GM19372 (cell line): ENCODE data around the gene MOV10.
"Not testable (repeated sequence)": the region's sequence is repeated elsewhere in the genome, so short reads cannot be mapped to it uniquely, and the experiment has no call there.

Experiments
- ATAC-seq: cut with Tn5 transposase; IDR thresholded peaks from one replicate; pipeline ENCODE4 v1.9.1; 2021; ENCODE audit warnings: mild to moderate bottlenecking, low read depth, moderate library complexity; ENCODE audit not compliant: unreplicated experiment

Gene MOV10

GRCh38 chr1:112711670-112712069 is 37.2 kb downstream of the MOV10 start:
- ATAC-seq: no peak

GRCh38 chr1:112712191-112712590 is 37.7 kb downstream of the MOV10 start:
- ATAC-seq: no peak

- ATAC-seq: no peak
Measured at GRCh38 chr1:112712701-112713128, 38.3 kb downstream of the MOV10 start.

GRCh38 chr1:112713466-112714312 is 39.2 kb downstream of the MOV10 start:
- ATAC-seq: peak; percentile 19

- no peak for ATAC-seq
Measured at GRCh38 chr1:112714313-112715263, 40.1 kb downstream of the MOV10 start.

GRCh38 chr1:112715264-112716053 is 41.0 kb downstream of the MOV10 start, which contains the start of gene PPM1J:
PPM1J (minus strand) TSS chr1:112715332; CDS start chr1:112715301, 31 bp downstream.
- peak; percentile 80 for ATAC-seq

GRCh38 chr1:112716133-112716720 is 41.8 kb downstream of the MOV10 start:
- no peak for ATAC-seq

- no peak for ATAC-seq
Measured at GRCh38 chr1:112717263-112717873, 42.9 kb downstream of the MOV10 start.

GRCh38 chr1:112718691-112719418 is 44.4 kb downstream of the MOV10 start:
- ATAC-seq: no peak

- ATAC-seq: no peak
Measured at GRCh38 chr1:112719706-112720105, 45.2 kb downstream of the MOV10 start.

GRCh38 chr1:112720800-112721199 is 46.3 kb downstream of the MOV10 start:
- no peak for ATAC-seq

- ATAC-seq: not testable (repeated sequence)
Measured at GRCh38 chr1:112721294-112721693, 46.8 kb downstream of the MOV10 start.

GRCh38 chr1:112721966-112722524 is 47.6 kb downstream of the MOV10 start:
- no peak for ATAC-seq

- ATAC-seq: no peak
Measured at GRCh38 chr1:112722601-112723510, 48.4 kb downstream of the MOV10 start.

GRCh38 chr1:112723511-112723839 is 49.0 kb downstream of the MOV10 start:
- ATAC-seq: no peak

GRCh38 chr1:112724240-112724639 is 49.8 kb downstream of the MOV10 start:
- not testable (repeated sequence) for ATAC-seq

- ATAC-seq: no peak
Measured at GRCh38 chr1:112727716-112728115, 53.3 kb downstream of the MOV10 start.
